Stimulated activated CD4-positive, alpha-beta T cell treated with anti-CD3 and anti-CD28 coated beads, Interleukin-12 subunit alpha, Interleukin-12 subunit beta, amount 100 ng/mL, for 24 hours (primary cell): Measurements from ENCODE around the gene APOB.

Source experiments
- DNase-seq, 2 experiments: peaks; one replicate each; pipeline ENCODE4 v3.0.0-alpha.2; 2020; ENCODE audit warnings: low read depth in 2 of 2

Gene APOB

DNA sequence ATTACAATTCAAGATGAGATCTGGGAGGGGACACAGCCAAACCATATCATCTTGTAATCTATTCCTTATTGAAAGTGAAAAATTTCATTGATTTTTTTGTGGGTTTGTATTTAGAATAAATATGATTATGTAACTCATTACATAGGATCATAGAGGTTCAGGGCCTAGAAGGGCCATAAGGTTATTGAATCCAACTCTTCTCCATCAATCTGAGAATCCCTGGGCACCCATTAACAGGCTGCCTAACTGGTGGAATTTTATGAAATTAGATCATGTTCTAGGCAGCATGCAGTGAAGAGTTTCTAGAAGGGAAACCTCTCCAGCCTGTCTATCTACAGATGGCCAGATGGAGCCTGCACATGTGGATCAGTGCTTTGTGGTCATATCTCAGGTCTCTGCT is 6.3 kb upstream of the APOB start:
- DNase-seq: no peak

DNA sequence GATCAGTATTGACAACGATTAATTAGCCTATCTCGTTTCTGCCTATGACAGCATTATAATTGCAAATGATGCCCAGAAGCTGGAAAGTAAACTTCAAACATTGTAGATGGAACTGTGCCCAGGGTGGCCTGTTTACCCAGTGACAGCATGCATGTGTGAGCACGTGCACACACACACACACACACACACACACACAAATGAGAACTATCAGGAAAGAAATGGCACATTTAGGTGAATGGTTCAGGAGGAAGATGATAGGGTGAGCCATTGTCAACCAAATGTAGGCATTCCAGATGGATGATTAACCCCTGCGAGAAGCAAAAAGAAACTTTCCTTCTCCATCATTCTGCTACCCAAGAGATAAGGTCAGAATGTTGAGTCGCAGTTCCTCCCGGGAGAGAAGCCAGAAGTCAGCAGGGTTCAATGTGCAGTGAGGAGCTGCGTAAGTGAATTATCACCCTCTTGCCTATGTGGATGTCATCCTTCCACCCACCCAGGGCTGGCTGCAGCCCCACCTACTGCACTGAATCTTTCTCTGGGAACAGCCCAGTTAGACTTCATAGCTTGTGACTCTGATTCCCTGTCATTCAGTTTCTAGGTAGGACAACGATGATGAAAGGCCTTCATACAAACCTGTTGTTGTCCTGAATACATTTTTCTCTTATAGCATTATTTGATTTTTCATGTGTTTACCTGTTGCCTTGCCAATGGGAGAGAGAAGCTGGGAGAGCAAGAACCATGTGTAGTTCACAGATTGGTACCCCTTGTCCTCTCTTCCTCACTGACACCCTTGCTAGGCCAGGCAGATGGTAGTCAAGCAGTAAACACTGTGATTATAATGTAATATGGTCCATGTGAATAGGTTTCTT is 3.5 kb upstream of the APOB start:
- DNase-seq: no peak

DNA sequence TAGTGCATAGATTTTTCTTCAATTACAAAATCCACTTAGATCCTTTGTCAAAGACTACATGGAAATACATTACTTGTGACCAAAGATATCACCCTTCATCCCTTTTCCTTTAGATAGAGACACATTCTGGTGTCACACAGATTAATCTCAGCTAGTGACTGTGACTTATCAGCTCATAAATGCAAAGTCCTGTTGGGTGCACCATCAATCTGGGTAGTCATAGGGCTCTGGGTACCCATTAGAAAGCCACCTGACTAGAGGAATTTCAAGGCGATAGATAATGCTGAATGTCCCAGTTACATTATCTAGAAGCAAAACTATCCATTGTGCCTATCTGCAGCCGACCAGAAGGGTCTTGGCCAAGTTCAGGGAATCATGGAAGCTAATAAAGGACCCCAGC is 2.6 kb upstream of the APOB start:
- DNase-seq: no peak

DNA sequence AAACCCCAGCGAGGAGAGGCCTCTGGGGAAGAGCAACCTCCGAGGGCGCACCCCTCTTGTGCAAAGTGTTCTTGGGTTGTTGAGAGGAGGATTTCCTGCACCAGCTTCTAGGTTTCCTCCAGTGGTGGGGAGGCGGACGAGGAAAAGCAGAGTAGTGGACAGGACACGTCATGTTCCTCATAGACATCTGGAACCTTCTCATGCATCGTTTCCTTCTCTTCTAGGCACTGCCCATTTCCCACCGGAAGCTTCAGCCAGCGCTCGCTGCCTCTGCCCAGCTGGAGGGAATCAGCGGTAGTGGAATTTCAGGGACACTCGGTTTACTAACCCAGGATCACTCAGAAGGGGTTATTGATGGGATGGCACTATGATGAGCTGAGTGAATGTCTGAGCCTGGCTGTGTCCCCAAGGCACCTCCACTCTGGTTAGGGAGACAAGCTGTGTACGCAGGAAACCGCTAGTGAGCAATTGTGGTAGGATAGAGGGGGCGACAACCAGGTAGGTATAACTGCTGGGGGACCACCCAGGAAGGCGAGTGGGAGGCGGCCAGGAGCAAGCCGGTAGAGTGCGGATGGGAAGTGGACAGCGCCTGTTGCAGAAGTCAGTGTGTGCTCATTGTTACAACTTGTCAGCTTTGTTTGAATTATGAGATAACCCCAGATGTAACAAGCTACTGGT is 960 bp upstream of the APOB start:
- no peak for DNase-seq

DNA sequence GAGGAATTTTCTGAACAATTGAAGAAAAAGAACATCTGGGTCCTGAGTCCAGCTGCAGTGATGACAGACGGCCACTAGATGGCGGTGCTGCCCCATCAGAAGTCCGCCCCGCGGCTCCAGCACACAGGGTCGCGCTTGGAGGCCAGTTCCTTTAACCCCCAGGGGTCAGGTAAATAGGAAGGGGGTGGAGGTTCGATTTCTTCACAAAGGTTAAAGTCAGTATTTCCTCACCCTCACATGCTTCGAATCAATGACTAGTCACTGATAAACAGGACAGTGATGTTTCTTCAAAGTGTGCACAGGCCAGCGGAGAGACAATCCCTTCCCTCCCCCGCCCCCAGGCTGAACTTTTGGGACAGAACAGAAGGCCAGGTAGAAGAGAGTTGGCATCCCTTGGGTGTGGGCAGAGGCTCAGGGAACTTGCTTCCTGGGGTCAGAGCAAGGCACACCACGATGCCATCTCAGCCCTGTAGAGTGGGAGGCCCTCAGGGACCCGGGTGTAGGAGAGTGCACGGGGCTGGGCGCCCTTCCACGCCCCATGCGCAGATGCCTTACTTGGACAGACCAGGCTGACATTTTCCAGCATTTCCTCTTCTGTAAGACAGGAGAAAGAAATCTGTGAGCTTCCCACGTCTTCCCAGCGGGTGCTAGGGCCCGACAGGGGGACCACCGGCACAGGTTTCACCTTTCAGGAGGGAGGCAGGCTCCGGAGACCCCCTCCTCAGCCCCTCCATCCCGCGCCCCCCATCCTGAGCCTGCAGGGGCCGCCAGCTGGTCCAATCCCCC is 722 bp downstream of the APOB start:
- DNase-seq: peak in 1 of 2 experiments; percentile 49

DNA sequence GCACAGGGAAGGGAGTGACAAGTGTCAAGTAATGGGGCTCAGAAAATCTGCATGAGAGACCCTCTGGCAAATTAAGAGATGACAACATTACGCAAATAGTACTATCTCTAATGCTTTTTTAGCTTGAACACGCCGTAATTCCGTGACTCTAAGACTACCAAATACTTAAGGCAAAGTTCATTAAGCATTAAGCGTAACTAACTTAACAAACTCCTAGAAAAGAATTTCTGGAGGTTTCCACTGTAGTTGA is 1.2 kb downstream of the APOB start:
- no peak for DNase-seq

DNA sequence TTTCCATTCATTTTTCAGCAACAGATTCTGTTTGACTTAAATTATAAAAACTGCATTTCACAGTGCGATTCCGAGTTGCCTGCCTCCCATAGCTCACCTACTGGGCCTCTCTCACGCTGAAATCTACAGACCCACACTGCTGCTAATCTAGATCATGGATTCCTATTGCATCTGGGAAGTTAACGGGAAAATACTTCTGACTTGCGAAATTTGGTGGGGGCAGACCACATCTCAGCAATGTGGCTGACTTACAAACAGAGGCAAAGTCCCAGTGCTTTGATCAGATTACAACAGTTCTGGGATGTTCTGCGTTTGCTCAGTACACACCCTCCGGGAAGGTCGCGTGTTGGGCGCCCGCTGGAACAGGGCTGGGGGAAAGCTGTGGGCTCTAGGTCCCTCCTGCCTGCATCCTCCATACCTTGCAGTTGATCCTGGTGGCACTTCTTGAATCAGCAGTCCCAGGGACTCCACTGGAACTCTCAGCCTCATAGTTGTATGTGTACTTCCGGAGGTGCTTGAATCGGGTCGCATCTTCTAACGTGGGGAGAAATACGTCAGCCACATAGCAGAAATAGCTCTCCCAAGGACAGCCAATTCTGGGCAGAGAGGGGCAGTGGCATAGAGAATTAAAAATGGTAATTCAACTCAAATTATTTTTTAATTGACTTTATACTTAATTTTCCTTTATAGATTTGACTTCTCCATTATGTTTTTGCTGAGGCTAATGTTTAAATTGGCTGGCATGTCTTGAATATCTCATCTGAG is 1.7 kb downstream of the APOB start:
- DNase-seq: no peak

DNA sequence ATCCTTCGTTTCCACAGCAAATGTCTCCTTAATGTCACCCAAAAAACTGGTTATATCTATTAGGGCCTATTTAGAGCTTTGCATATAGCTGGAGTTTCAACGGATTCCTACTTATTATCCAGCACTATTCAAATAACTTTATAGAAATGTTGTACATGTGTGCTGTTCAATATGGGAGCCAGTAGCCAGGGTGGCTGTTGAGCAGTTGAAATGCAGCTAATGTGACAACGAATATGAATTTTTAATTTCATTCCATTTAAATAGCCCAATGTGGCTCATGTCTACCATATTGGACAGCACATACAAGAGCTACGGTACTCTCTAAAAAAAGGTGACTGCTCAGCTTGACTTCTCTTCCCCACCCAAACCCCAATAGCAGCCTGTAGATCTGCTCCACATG is 2.4 kb downstream of the APOB start:
- no peak for DNase-seq

DNA sequence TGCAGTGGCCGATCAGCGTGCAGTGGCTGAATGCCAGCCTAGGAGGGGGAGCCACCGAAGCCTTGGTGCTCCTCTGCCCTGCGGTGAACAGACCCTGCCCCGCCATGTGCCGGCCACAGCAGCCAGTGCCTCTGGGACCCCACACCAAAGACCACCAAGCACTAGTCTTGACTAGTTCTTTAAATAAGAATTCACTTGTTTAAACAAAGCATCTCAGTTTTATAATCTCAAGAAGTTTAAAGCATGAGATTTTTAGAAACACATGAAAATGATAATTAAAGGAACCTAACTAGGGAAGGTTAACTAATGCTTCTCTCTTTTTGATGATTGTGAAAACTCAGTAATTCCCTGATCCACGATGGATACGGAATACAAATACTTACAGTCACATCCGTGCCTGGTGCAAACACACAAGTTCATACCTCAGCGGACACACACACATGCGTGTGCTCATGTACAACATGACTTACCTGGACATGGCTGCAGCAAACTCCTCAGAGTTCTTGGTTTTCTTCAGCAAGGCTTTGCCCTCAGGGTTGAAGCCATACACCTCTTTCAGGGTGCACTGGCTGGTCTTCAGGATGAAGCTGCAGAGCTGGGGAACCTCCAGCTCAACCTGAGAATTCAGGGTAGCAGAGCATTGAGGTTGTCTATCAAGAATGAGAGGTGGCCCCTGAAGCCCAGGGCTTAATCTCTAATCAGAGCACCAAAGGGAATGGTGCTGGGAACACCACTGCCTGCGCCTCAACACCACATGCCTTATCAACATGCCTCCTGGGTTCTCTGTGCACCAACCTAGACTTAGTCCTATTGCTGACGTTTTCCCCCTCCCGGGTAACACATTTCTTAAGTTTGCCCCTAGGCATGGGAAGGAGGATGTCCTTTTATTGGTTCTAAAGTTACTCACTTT is 3.1 kb downstream of the APOB start:
- no peak for DNase-seq

DNA sequence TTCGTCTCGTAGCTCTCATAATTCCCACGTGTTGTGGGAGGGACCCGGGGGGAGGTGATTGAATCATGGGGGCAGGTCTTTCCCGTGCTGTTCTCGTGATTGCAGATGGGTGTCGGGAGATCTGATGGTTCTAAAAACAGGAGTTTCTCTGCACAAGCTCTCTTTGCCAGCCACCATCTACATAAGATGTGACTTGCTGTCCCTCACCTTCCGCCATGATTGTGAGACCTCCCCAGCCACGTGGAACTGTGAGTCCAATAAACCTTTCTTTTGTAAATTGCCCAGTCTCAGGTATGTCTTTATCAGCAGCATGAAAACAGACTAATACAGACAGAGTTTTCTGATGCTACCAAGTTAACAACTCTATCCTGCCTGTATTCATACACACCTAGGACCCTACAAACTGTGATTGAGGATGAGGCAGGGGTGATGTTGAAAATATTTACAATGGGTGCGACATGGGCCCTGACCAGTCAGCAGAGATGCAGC is 3.9 kb downstream of the APOB start:
- no peak for DNase-seq

DNA sequence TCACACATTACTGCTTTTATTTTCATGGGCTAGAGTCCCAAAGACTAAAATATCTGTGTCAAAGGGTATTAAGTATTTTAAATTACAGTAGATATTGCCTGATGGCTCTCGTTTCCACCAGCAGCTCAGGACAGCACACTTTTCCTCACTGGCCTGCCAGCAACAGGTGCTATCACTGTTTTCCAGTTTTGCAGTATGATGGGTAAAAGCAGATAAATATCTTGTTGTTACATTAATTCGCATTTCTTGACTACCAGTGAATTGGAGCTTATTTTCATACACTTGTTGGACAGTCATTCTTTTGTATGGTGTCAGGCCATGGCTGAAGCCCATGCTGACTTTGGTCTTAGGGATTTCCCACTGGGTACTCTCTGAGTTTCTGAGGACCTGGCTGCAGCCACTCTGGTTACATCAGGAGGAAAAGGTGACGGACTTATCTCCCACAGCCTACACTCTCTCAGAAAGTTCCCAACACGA is 4.8 kb downstream of the APOB start:
- DNase-seq: no peak

DNA sequence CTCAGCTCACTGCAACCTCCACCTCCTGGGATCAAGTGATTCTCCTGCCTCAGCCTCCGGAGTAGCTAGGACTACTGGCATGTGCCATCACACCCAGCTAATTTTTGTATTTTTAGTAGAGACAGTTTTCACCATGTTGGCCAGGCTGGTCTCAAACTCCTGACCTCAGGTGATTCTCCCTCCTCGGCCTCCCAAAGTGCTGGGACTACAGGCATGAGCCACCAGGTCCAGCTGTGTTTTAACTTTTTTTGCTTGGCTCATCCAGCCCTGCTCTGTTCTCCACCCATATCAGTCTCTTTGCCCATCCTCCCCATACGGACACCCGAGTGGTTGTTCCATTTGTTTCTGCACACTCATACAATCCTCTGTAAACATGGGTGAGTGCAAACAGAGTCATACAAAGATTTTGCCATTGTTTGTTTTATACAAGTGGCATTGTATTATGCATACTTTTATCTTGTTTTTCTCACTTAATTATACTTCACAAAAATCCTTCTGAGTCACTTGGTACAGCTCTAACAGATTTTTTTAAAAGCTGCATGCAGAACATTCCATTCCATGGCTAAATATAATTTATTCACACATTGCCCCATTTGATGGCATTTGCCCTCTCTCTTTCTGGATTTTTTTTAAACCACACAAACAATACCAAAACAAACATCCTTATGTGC is 5.3 kb downstream of the APOB start:
- DNase-seq: no peak

DNA sequence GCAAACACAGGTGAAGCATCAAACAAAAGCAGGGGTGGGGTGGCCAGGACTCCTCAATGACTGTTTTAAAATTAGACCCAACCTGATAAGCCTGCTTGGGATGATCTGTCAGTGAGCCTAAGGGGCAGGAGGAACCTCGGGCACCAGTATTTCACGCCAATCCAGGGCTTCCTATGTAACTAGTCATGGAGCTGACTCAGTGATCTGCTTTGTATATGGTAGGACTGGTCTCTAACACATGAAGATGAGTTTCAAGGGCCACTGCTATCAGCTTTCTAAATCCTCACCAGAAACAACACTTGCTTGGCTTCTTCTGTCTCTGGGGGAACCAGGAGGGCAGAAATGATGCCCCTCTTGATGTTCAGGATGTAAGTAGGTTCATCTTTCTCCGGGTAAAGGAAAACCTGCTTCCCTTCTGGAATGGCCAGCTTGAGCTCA is 6.2 kb downstream of the APOB start:
- no peak for DNase-seq

DNA sequence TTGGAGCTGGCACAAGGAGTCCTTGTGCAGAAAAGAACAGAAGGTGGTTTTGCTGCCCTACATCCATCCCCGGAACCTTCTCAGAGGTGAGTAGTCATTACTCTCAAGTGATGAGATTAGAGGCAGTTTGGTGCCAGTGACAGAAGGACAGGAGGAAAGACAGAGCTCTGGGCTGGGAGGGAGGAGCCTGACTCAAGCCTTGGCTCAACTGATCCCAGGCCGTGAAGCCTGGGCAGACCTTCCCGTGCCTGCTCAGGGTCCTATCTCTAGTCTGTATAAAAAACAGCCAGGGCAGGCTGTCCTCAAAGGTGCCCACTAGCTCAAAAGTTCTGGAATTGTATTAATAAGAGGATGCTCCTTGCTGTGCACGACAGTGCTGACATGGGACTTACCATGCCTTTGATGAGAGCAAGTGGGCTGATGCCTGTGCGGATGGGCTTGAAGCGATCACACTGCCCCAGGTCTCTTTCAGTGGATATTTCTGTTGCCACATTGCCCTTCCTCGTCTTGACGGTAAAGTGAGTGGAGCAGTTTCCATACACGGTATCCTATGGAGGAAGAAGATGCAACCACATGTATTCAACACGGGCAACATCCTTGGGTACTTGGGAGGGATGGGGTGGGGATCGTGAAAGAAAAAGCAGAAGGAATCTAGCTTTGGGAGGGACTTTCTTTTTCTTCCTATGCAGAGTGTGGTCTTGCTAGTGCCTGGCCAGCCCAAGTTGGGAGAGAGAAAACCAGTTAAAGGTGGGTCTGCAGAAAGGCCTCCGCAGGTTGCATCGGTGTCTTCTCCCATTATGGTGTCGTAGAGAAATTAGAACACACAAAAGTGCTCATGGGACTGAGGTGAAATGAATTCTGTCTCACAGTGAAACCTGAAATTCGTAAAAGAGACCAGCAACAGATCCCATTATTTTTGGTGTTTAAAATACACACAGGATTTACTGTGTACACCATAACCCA is 6.9 kb downstream of the APOB start:
- no peak for DNase-seq

DNA sequence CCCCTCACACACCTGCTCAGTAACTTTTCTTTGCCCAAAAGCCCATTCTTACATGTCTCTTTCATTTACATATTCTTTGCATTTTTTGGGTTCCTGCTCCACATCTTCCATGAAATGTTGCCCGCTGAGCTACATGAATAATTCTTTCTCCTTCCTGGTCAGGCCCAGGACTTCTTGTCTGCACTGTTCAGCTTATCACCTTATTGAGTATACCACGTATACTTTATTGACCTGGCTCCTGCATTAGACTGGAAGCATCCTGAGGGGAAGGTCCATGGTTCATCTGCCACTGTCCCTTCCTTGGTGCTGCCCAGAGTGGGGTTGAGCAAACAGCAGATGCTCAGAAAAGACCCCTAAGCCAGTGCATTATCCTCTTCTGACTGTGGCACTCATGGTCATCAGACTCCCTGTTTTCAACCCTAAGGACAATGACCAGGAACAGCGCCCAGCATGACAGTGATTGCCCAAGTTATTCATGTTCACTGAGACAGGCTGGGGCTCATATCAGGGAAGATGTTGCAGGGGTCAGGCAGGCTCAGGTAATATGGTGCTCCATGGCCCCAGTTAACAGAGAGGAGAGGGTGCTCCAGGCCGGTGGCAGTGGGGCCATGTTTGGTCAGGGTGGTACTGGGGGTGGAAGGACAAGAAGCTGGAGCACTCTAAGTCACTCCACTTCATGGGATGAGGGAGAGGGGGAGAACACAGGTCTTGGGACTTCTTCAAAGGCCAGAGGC is 7.7 kb downstream of the APOB start:
- DNase-seq: no peak

DNA sequence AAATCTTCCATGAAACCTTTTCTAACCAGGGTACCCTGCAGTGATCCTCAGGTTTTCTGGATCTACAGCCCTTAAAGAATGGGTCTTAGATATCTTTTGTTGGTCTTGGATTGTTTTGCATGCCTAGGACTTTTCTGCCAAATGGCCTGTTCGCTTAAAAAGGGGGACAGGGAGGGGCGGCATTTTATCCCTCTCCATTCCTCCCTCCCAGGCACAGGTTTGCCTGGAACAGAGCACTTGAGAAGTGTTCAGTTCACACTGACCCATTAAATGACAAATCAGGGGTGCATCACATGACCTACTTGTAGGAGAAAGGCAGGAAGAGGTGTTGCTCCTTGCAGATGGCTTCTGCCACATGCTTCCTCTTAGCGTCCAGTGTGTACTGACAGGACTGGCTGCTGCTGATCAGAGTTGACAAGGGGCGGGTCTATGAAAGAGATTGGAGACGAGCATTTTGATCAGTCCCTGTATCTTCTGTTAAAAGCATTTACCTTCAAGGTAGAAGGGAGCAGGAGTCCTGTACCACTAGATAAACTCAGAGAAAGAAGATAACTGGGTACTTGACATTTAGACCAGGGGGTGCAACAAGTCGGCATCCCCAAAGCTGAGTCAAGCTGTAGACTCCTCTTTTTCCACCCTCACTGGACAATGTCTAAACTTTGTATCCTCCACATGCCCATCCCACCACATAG is 8.4 kb downstream of the APOB start:
- no peak for DNase-seq

DNA sequence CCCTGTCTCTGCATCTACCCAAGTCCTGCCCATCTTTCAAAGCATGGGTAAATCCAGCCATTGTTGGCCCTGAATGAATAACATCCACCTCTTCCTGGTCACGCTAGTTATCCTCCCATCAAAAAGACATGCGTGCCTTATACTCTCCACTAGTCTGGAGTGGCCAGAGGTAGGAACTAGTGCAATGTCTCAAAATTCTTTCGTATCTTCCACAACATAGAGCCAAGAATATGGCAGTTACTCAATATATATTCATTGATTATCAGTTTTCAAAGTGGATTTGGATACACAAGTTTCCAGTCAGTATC is 8.9 kb downstream of the APOB start:
- no peak for DNase-seq
